GM21381 (cell line): Measurements from ENCODE around the gene MTG2.

ENCODE experiments used
- ATAC-seq: cut with Tn5 transposase; IDR thresholded peaks from one replicate; pipeline ENCODE4 v1.9.1; 2021; ENCODE audit warnings: mild to moderate bottlenecking, moderate library complexity; ENCODE audit not compliant: unreplicated experiment

MTG2 gene, protein sequence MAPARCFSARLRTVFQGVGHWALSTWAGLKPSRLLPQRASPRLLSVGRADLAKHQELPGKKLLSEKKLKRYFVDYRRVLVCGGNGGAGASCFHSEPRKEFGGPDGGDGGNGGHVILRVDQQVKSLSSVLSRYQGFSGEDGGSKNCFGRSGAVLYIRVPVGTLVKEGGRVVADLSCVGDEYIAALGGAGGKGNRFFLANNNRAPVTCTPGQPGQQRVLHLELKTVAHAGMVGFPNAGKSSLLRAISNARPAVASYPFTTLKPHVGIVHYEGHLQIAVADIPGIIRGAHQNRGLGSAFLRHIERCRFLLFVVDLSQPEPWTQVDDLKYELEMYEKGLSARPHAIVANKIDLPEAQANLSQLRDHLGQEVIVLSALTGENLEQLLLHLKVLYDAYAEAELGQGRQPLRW

DNA sequence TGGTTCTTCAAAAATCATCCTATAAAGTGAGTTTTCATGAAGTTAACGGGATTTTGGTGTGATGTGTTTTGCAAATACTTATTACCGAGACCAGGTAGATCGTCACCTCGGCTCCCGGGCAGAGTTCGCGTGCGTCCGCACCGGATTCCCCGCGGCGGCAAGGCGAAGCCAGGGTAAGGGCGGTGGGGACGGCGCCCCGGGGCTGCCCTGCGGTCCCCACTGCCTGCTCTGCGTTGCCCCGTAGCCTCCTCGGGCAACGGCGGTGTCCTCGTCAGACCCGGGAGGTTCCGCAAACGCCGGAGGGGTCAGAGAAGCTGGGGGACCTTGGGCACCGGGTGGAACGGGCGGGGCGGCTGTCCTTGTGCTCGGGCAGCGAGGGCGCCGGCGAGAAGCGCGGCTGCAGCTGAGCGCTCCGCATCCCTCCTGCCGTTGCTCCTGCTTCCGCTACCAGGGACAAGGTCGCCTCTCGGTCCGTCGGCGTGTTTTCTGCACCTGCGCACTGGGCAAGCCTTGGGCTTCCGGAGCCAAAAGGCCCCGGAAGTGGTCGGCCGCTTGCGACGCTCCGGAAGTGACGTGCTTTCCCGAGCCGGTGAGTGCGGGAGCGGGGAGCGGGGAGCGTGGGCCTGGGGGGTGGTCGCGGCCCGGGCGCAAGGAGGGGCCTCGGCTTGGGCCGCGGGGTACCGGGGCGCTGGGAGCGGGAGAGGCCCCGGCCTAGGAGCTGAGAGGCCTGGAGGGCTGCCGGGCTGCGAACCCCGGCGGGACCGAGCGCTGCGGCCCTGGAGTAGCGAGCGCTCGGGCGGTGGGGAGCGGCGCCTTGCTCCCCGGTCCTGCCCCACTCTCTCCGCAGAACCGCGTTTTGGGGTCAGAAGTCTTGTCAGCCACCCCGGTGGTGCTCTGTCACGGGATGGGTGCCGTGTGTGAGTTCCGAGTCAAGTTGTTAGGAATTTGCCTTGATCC, at the start of gene MTG2:
TSS of gene MTG2 (plus strand) at position 560 of the 957 bp plus-strand sequence. CDS start 10,393 bp downstream, outside the sequence.
- peak; percentile 95 for ATAC-seq

- no peak for ATAC-seq
Measured at GRCh38 chr20:62133051-62133845, 49.6 kb upstream of the MTG2 start.

GRCh38 chr20:62133864-62134263, 49.0 kb upstream of the MTG2 start:
- no peak for ATAC-seq

DNA sequence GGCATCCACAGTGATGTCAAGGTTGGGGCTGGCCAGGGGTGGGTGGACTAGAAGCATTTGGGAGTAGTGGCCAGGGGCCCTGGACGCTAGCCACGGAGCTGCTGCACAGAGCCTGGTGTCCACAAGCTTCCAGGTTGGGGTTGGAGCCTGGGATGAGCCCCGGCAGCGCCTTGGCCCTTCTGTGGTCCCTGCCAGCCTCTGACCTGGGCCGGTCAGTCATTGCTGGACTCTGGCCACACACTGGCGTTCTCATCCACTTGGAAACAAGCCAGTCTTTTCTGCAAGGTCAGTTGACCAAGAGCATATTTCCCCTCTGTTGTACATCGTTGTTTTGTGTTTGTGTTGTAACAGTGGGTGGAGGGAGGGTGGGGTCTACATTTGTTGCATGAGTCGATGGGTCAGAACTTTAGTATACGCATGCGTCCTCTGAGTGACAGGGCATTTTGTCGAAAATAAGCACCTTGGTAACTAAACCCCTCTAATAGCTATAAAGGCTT, 48.0 kb upstream of the MTG2 start:
- ATAC-seq: no peak

DNA sequence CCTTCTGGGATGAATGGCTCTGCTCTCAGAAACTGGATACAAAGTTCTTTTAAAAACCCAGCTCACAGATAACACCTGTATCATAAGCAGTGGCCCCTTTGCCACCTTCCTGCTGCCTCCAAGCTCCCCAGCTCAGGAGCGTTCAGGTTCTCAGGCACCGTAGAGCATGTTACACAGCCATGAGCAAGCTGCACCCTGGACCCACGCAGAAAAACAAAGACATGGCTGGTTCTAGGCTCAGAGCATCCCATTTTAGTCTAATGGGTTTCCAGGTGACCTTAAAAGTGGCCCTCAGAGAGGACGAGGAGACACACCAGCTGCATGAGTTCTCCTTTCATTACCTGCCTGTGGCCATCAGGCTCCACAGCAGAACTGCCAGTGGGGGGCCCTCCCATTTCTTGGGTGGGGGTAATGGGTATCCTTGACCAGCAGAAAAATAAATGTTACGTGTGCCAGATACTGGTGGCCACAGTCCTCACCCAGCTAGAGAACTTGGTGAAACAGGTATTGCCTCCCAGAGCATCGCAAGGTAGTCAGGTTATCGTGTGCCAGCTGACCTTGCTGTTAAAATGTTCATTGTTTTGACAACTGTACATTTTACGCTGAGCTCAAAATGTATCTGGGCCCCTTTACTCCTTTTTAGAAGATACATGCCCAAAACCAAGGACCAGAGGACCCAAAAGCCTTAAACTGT, 47.1 kb upstream of the MTG2 start:
- ATAC-seq: no peak

GRCh38 chr20:62136283-62137091, 46.3 kb upstream of the MTG2 start:
- no peak for ATAC-seq

GRCh38 chr20:62137092-62137384, 45.8 kb upstream of the MTG2 start:
- no peak for ATAC-seq

DNA sequence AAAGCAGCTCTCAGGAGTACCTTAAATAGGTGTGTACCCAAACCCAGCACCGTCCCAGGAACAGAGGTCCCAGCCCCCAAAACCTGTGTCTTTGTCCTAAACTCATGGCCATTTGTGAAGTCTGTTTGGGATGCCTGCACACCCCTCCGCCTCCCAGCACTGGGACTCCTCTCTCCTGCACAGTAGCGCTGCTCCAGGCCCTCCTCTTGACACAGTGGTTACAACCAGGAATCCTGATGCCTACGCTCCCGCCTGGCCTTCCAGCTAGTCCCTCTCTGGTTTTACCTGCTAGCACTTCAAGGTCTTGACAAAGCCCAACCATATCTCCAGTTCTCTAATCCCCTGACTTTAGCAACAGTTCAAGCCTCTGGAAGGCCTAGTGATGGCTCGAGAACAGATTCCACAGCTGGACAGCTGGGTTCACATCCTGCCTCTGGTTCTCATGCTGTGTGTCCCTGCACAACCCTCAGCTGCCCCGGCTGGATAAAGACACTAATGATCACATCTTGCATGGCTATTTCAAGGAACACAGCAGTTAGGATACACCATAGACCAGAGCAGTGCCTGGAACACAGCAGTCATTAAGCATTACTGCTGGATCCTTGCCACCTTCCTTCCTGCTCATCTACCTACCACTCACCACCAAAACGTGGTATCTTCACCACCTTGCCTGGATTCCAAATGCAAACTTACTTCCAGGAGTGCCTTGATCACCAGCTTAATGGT, 45.2 kb upstream of the MTG2 start:
- ATAC-seq: no peak

DNA sequence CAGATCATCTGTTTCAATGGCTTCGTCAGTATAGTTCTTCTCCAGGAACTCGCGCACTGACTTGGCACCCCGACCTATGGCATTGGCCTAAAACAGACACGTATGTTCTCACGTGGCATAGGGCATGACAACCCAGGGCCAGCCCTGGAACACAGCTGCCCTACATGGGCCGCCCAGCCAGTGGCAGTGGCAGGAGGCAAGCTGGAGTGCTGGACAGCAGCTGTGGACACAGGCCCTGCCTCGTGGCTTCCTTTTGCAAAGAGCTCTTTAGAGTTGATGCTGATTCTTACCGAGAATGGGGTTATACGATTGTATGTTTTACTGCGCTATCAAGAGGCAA, 44.7 kb upstream of the MTG2 start:
- ATAC-seq: no peak

DNA sequence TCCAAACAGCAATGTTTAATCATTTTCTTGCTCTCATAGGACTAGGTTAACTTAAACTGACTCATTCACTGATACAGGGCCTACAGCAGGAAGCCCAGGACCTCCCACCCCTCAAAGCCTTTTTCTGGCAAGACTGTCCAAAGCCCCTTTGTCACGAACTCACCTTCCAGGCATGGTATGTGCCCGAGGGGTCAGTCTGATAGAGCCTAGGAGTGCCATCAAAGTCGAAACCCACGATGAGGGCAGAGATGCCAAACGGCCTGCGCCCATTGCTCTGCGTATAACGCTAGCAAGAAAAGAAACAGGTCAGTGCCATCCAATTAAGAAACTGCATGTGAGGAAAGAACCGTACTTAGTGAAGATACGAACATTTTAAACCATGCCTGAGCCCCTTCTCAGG, 43.9 kb upstream of the MTG2 start:
- no peak for ATAC-seq

DNA sequence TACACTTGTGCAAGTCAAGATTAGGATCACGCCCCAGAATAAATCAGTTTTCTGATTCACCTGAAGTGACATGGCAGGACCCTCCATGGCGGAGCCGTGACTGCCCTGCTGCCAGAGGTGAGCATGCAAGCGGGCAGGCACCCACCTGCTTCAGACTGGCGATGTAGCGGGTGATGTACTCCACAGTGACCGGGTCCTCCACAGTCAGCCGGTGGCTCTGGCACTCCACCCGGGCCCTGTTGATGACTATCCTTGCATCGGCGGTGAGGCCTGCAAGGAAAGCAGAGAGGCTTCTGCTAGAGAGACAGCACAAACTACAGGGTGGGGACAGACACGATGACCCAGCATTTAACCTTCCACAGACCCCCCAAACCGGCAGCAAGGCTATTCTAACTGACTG, 43.2 kb upstream of the MTG2 start:
- ATAC-seq: no peak

GRCh38 chr20:62141043-62141396, 41.8 kb upstream of the MTG2 start:
- ATAC-seq: no peak

DNA sequence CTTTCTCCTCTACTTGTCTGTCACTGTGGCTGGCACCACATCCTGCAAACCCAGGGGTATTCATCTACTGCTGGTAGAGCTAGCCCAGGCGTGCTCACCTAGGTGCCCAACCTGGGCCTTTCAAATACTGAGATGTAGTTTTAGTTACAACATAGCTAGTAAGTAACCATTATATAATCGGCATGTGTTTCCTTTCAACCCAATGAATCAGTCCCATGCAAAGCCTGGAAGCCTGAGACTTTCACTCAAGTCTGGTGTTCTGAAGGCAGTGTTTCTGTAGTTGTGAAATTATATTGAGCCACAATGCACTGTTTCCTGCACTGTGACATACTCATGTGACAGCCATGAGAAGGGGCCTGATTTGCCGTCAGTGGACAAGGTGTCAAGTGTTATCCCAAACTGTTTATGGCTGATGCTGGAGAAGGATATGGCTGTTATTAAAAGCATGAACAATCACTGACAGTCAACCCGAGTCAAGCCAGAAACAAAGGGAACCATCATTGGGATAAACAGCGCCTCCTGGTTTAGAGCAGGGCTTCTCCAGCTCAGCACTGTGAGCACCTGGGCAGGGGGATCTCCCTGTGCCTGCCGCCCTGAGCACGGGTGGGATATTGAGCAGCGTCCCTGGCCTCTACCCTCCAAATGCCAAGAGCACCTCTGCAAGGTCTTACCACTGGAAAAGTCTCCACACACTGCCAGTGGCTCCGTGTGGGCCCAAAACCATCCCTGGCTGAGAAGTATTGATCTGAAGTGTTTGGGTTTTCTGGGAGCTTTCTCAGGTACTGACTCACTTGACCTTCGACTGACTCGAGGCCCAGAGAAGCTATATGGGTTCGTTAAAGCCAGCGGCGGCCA, 41.2 kb upstream of the MTG2 start:
- ATAC-seq: no peak

DNA sequence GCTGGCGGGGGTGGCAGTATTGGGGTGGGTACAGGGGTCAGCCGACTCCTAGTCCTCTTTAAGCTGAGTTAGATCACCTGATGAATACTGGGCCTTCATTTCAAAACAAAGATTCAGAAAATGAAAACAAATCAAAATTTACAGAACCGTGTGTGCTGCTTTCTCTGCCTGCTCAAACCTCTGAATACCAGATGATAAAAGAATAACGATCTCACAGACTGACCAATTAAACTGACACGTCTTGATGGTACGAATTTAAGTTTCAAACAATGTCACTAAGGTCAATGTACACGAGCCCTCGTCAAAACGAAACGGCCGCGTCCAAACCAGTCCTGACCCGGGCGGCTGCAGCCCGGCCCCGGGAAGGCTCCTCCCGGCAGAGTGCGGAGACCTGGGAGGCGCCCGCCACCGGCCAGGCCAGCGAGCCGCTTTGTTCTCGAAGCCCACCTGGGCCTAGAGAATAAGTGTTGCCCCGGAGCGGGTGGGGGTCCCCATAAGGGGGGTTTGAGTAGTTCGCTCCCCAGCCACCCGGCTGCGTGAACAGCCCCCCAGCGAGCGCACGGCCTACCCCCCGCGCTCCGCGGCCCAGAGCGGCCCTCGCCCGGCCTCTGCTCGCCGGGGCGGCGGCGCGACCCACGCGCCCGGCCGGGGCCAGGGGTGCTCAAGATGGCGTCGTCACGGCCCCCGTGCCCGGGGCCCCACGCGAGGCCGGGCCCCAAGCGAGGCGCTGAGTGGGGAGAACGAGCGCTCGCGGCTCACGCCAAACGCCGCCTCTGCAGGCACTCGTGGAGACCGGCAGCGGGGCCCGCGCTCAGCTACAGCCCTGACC, 40.4 kb upstream of the MTG2 start:
- ATAC-seq: peak; percentile 11

GRCh38 chr20:62143081-62143956, 39.5 kb upstream of the MTG2 start, which contains the start of the genes PSMA7 and SS18L1:
Gene PSMA7 (minus strand): TSS chr20:62143394. CDS start chr20:62143303, 91 bp downstream.
Gene SS18L1 (plus strand): TSS chr20:62143769. CDS start chr20:62143821, 52 bp downstream.
- ATAC-seq: peak; percentile 71
